ENCODE data around the gene NTN3. TPM values are rescaled to one million over a fixed set of nuclear protein-coding genes. Genes with fewer than 3 reads are reported as not detected.
A peak's percentile ranks its signal among the peaks of the same experiment; 100 is the strongest.

The NTN3 gene
- total and polyA plus RNA-seq, 2 of the 8 experiments (the other 6 are each of a cell fraction or from before 2014, with no cell fraction given) = 0.30 to 0.34 TPM

DNA sequence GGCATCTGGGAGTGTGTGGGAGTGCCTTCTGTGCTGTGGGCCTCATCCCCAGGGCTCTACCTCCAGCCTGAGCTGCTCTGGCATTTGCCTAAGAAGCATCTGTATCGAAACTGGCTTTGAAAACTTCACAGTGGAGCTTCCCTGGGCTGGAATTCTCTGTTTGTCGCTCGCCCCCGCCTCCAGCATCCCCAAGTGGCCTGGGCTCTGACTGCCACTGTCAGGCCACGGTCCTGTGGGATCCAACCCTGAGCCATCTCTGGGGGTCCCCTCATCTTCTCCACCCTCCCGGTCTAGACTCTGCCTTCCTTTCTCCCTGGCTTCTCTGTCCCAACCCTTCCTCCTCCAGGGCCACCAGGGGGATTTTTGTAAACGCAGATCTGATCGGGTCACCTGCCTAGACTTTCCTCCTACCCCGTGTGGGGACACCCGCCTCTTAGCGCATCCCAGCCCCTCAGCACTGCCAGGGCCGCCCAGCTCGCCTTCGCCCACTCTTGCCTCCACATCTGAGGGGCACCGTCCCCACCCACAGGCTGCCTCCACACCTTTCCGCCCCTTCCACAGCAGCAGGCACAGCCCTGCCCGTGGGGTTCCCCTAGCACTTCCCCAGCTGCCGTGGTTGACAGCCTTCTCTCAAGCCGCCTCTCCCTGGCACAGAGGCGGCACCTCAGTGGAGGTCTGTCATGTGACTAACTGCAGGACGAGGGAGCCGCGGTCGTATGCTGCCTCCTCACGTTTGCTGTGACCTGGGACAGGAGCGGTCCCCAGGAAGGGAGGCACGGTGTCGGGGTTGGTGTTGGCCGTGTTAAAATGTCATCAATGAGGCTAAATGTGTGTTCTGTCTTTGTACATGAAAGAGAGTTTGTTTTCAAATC lies 15.8 kb downstream of the NTN3 start:
- peaks cover 0 to 15% of the 10 kb centered on the region in 2 experiments for H4K20me1 ChIP-seq (replicated peaks in 1 of 2; ENCODE audit: control insufficient read depth in 1 of 2, insufficient read depth in 2 of 2, low read length in 2 of 2)
- H2BK12ac ChIP-seq (ENCODE audit: low read depth, low read length) = no peak overlapping the region
- H3K36me3 ChIP-seq (ENCODE audit: control insufficient read depth in 2 of 4, insufficient read depth in 4 of 4, low read length in 3 of 4) = no peaks in the 10 kb centered on the region
- H4K91ac ChIP-seq (replicated peaks; ENCODE audit: insufficient read length, low read length) = no peak overlapping the region
- H3K23me2 ChIP-seq (ENCODE audit: low read depth, low read length) = no peaks in the 10 kb centered on the region
- H3K4me3 ChIP-seq (ENCODE audit: extremely low read depth in 1 of 4, insufficient read depth in 2 of 4, low read depth in 3 of 4, low read length in 4 of 4) = no peak overlapping the region
- no peak overlapping the region for H3K9ac ChIP-seq (replicated peaks in 1 of 4; ENCODE audit: extremely low read depth in 1 of 4, low read depth in 3 of 4, low read length in 3 of 4)
- H3K4me2 ChIP-seq (ENCODE audit: insufficient read depth in 1 of 2, low read depth in 2 of 2, low read length in 2 of 2) = no peak overlapping the region; a peak in 1 of 4 replicates
- FAIRE-seq (no peak), DNase-seq (ENCODE audit: low read depth in 1 of 2, low spot score in 2 of 2) (no peak)
- H3K14ac ChIP-seq (ENCODE audit: insufficient read length) = no peak overlapping the region
- peaks cover 0 to 3% (median 0%) of the 10 kb centered on the region in 4 experiments; a peak in 1 of 7 replicates for H3K4me1 ChIP-seq (replicated peaks in 1 of 4; ENCODE audit: control insufficient read depth in 3 of 4, insufficient read depth in 4 of 4, low read length in 3 of 4)
- no peak overlapping the region for H2BK15ac ChIP-seq (ENCODE audit: low read length)
- CTCF ChIA-PET (ENCODE audit: partially characterized antibody) = interaction anchor here (0.6 to 3.6 kb wide), 9 partner anchors 11 to 346 kb away, joined by 3 to 32 read pairs (median 4); partner anchors contain the start of genes ATP6V0C and TBC1D24
- no peak overlapping the region for H3K4ac ChIP-seq (replicated peaks; ENCODE audit: insufficient read length, low read depth, low read length)
- no peak overlapping the region for H3K27ac ChIP-seq (ENCODE audit: low read depth, low read length)
- H3K9me3 ChIP-seq (ENCODE audit: insufficient read depth in 2 of 2, low read depth in 1 of 2, low read length in 1 of 2) = no peaks in the 10 kb centered on the region
- H2AK5ac ChIP-seq (ENCODE audit: low read depth, low read length) = no peak overlapping the region
- no peak overlapping the region for H4K5ac ChIP-seq (ENCODE audit: insufficient read length, low read depth, low read length)
- POLR2A ChIA-PET (ENCODE audit: partially characterized antibody) = interaction anchor here (0.8 to 1.5 kb wide), 4 partner anchors 10 to 116 kb away, joined by 3 to 5 read pairs (median 4); partner anchors contain the start of genes AMDHD2 and TEDC2
- 90% methylated on average over 28 of the region's 29 CpGs; no CpG with 5 or more reads in 1 of the 2 experiments for WGBS, 2 experiments (ENCODE audit: extremely low coverage in 1 of 2, insufficient coverage in 1 of 2, insufficient read length in 1 of 2, insufficient replicate concordance in 2 of 2, low coverage in 1 of 2, low lambda C conversion rate in 2 of 2, missing lambda C conversion rate in 1 of 2)
- H3K56ac ChIP-seq (replicated peaks; ENCODE audit: insufficient read length, low read depth, low read length) = no peak overlapping the region
- no peaks in the 10 kb centered on the region; a peak in 1 of 7 replicates for H3K27me3 ChIP-seq (replicated peaks in 1 of 4; ENCODE audit: control insufficient read depth in 3 of 4, extremely low read depth in 1 of 4, insufficient read depth in 3 of 4, low read length in 3 of 4)
- H2AFZ ChIP-seq (ENCODE audit: low read length) = no peak overlapping the region
- H4K8ac ChIP-seq (ENCODE audit: extremely low read depth, insufficient read depth, low read length) = peak overlapping the region; percentile 28; the same call in 1 of the 2 replicates
- H3K79me2 ChIP-seq (ENCODE audit: control insufficient read depth in 1 of 2, insufficient read depth in 2 of 2, low read length in 2 of 2) = 0 out of 4 replicates have a peak, but pooled peaks cover 0 to 2% of the 10 kb centered on the region in 2 experiments
- no peak overlapping the region for H3K18ac ChIP-seq (ENCODE audit: extremely low read depth, low read length)
- H3K23ac ChIP-seq (ENCODE audit: insufficient read length) = no peak overlapping the region
- peaks cover 12% of the 10 kb centered on the region for H3K79me1 ChIP-seq (ENCODE audit: low read depth, low read length)
- H2BK20ac ChIP-seq (ENCODE audit: low read length) = no peak overlapping the region
- 0 out of 2 replicates have a peak overlapping the region, but pooled peaks have one; percentile 44 for H2BK5ac ChIP-seq (ENCODE audit: low read depth, low read length)
- no peak overlapping the region for H2BK120ac ChIP-seq (replicated peaks; ENCODE audit: low read depth, low read length)
- TF ChIP-seq TEAD4 (IDR thresholded peaks at IDR 0.05; ENCODE audit: low read depth, low read length) (no peak), CEBPB (IDR thresholded peaks at IDR 0.05; ENCODE audit: low read depth, low read length) (no peak), CREB1 (IDR thresholded peaks at IDR 0.05) (no peak), HDAC2 (IDR thresholded peaks at IDR 0.05; ENCODE audit: borderline replicate concordance in 1 of 2, low read depth in 2 of 2, low read length in 2 of 2) (no peak), FOSL1 (IDR thresholded peaks at IDR 0.05; ENCODE audit: insufficient read depth, low read depth, low read length) (no peak), NRF1 (IDR thresholded peaks at IDR 0.05; ENCODE audit: low read depth, low read length) (no peak), TAF1 (IDR thresholded peaks at IDR 0.05; ENCODE audit: low read depth, low read length) (no peak), RFX5 (IDR thresholded peaks at IDR 0.05; ENCODE audit: borderline replicate concordance, low read depth, low read length) (no peak), JUN (IDR thresholded peaks at IDR 0.05; ENCODE audit: low read depth, low read length) (no peak), KDM4A (IDR thresholded peaks at IDR 0.05; ENCODE audit: low read depth, low read length, severe bottlenecking) (no peak)
- TF ChIP-seq, protein P1, sequence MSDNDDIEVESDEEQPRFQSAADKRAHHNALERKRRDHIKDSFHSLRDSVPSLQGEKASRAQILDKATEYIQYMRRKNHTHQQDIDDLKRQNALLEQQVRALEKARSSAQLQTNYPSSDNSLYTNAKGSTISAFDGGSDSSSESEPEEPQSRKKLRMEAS (IDR thresholded peaks at IDR 0.05) = no peak
